Measurements from ENCODE around the gene UTS2. TPM values are rescaled to one million over a fixed set of nuclear protein-coding genes. Genes with fewer than 3 reads are reported as not detected.

The UTS2 gene
- total and polyA plus RNA-seq, 2 of the 4 experiments (the other 2 are of a cell fraction): not detected

DNA sequence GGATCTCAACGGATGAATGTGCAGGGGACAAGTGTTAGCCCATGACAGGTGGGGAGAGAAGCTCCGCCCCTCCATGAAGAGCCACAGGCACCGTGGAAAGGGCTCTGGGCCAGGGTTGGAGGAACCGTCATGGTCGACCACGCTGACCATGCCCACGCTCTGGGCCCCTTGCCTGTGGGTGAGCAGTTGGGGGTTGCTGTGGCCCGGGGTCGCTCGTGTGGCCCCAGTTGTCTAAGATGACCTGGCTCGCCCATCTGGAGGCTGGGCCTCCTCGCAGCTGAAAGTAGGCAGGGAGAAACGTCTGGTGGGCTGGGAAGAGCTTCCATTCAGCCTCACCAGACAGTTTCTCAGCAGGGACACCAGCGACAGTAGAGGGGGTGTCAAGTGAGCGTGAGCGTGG, 13.1 kb upstream of the UTS2 start:
- ChIA-PET POLR2A (ENCODE audit: unreplicated experiment) (no interaction called here), CTCF (no interaction called here)
- Histone ChIP-seq H3K4me3 (ENCODE audit: insufficient read depth, low read depth, low read length) (no peak overlapping the region), H4K5ac (ENCODE audit: low read depth, low read length) (no peak overlapping the region), H3K14ac (replicated peaks; ENCODE audit: low read depth, low read length) (no peak overlapping the region), H3K4me2 (ENCODE audit: low read depth, low read length) (no peak overlapping the region), H2BK15ac (ENCODE audit: low read depth, low read length) (no peak overlapping the region), H3K9ac (ENCODE audit: low read depth, low read length) (no peak overlapping the region), H3K36me3 (ENCODE audit: control insufficient read depth, insufficient read depth, low read length) (no peaks in the 10 kb centered on the region), H3K9me1 (ENCODE audit: insufficient read depth, low read length) (no peaks in the 10 kb centered on the region), H2AK9ac (replicated peaks; ENCODE audit: low read depth, low read length, poor library complexity) (no peak overlapping the region), H3K4me1 (ENCODE audit: control insufficient read depth, insufficient read depth, low read length) (no peaks in the 10 kb centered on the region), H4K91ac (ENCODE audit: insufficient read depth, low read depth, low read length) (no peak overlapping the region), H3K18ac (ENCODE audit: low read depth, low read length) (no peak overlapping the region), H2AFZ (replicated peaks; ENCODE audit: low read length, poor library complexity) (no peak overlapping the region), H2BK120ac (ENCODE audit: low read depth, low read length) (no peak overlapping the region), H2BK5ac (ENCODE audit: low read depth, low read length, poor library complexity, severe bottlenecking) (no peak overlapping the region), H3K79me1 (ENCODE audit: low read depth in 1 of 2, low read length in 2 of 2) (no peaks in the 10 kb centered on the region), H3K27ac (ENCODE audit: insufficient read depth, low read length) (no peak overlapping the region), H3K4ac (ENCODE audit: low read depth, low read length) (no peak overlapping the region), H3K27me3 (ENCODE audit: control insufficient read depth, insufficient read depth, low read length) (peaks cover 4% of the 10 kb centered on the region), H2AK5ac (ENCODE audit: low read depth, low read length) (no peak overlapping the region), H3K9me3 (ENCODE audit: control insufficient read depth, insufficient read depth, low read length) (peaks cover 7% of the 10 kb centered on the region), H3K23ac (ENCODE audit: low read depth, low read length) (no peak overlapping the region), H4K8ac (ENCODE audit: low read depth in 2 of 2, low read length in 2 of 2) (no peak overlapping the region), H3K56ac (ENCODE audit: extremely low read depth, insufficient read depth, low read length) (no peak overlapping the region), H4K20me1 (ENCODE audit: insufficient read depth, low read length) (no peaks in the 10 kb centered on the region), H2BK20ac (ENCODE audit: low read depth, low read length) (no peak overlapping the region)
- TF ChIP-seq, protein P1, sequence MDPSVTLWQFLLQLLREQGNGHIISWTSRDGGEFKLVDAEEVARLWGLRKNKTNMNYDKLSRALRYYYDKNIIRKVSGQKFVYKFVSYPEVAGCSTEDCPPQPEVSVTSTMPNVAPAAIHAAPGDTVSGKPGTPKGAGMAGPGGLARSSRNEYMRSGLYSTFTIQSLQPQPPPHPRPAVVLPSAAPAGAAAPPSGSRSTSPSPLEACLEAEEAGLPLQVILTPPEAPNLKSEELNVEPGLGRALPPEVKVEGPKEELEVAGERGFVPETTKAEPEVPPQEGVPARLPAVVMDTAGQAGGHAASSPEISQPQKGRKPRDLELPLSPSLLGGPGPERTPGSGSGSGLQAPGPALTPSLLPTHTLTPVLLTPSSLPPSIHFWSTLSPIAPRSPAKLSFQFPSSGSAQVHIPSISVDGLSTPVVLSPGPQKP (IDR thresholded peaks at IDR 0.05; ENCODE audit: borderline replicate concordance, low read depth, low read length): no peak
- TF ChIP-seq POLR2A (IDR thresholded peaks at IDR 0.05; ENCODE audit: low read depth, low read length) (no peak), NFE2L2 (IDR thresholded peaks at IDR 0.05; ENCODE audit: low read depth, low read length) (no peak), RAD21 (IDR thresholded peaks at IDR 0.05; ENCODE audit: low read length) (no peak), MAZ (IDR thresholded peaks at IDR 0.05; ENCODE audit: borderline replicate concordance, low read depth, low read length) (no peak), CHD1 (IDR thresholded peaks at IDR 0.05; ENCODE audit: low read depth, low read length) (no peak)
- TF ChIP-seq, protein P2, sequence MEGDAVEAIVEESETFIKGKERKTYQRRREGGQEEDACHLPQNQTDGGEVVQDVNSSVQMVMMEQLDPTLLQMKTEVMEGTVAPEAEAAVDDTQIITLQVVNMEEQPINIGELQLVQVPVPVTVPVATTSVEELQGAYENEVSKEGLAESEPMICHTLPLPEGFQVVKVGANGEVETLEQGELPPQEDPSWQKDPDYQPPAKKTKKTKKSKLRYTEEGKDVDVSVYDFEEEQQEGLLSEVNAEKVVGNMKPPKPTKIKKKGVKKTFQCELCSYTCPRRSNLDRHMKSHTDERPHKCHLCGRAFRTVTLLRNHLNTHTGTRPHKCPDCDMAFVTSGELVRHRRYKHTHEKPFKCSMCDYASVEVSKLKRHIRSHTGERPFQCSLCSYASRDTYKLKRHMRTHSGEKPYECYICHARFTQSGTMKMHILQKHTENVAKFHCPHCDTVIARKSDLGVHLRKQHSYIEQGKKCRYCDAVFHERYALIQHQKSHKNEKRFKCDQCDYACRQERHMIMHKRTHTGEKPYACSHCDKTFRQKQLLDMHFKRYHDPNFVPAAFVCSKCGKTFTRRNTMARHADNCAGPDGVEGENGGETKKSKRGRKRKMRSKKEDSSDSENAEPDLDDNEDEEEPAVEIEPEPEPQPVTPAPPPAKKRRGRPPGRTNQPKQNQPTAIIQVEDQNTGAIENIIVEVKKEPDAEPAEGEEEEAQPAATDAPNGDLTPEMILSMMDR (conservative IDR thresholded peaks at IDR 0.05; ENCODE audit: low read depth, low read length): no peak
- TF ChIP-seq, protein P3, sequence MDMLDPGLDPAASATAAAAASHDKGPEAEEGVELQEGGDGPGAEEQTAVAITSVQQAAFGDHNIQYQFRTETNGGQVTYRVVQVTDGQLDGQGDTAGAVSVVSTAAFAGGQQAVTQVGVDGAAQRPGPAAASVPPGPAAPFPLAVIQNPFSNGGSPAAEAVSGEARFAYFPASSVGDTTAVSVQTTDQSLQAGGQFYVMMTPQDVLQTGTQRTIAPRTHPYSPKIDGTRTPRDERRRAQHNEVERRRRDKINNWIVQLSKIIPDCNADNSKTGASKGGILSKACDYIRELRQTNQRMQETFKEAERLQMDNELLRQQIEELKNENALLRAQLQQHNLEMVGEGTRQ (IDR thresholded peaks at IDR 0.05; ENCODE audit: low read depth, low read length): no peak
- DNase-seq (no peak), ATAC-seq (ENCODE audit: low read depth) (no peak)
- dilution Hi-C loops (cut with HindIII; ENCODE audit: low sequenced_read_pairs, unreplicated experiment) (no loop called here), in situ Hi-C loops (cut with MboI; ENCODE audit: low sequenced_read_pairs) (no loop called here), intact Hi-C loops (cut with micrococcal nuclease) (no loop called here)
- BruUV-seq (replicated peaks): no TSS peak
- 79% methylated on average over 7 of the region's 16 CpGs; no CpG with 5 or more reads in 1 of the 2 experiments for WGBS, 2 experiments (ENCODE audit: extremely low coverage in 2 of 2, insufficient read length in 1 of 2)
